ENCODE data around the gene PSD4.

DNA sequence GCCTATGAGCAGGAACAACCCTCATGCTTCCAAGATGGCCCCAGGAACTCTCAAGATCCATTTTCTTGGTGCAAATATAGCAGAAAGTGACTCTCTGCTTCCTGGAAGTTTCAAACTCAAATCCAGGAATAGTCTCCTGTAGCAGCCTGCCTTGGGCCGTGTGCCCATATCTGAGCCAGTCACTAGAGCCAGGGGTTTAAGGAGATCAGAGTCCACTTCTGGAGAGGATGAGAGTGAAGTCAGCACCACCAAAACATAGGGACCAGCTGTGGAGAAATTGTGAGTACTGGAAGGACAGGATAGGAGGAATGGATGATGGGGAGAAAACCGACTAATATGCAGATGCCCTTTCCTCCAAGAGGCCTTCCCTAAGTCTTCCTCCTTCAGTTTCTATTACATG, 33.2 kb downstream of the PSD4 start:
- TF ChIP-seq, protein P1, sequence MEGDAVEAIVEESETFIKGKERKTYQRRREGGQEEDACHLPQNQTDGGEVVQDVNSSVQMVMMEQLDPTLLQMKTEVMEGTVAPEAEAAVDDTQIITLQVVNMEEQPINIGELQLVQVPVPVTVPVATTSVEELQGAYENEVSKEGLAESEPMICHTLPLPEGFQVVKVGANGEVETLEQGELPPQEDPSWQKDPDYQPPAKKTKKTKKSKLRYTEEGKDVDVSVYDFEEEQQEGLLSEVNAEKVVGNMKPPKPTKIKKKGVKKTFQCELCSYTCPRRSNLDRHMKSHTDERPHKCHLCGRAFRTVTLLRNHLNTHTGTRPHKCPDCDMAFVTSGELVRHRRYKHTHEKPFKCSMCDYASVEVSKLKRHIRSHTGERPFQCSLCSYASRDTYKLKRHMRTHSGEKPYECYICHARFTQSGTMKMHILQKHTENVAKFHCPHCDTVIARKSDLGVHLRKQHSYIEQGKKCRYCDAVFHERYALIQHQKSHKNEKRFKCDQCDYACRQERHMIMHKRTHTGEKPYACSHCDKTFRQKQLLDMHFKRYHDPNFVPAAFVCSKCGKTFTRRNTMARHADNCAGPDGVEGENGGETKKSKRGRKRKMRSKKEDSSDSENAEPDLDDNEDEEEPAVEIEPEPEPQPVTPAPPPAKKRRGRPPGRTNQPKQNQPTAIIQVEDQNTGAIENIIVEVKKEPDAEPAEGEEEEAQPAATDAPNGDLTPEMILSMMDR (IDR thresholded peaks at IDR 0.05; ENCODE audit: low read length): no peak
- TF ChIP-seq EZH2phosphoT487 (IDR thresholded peaks at IDR 0.05; ENCODE audit: low read length) (no peak), EZH2 (optimal IDR thresholded peaks at IDR 0.05; ENCODE audit: low read depth, low read length) (no peak)
